ENCODE results near the gene ATE1. TPM values are rescaled to one million over a fixed set of nuclear protein-coding genes. Genes with fewer than 3 reads are reported as not detected.

Gene ATE1
- total RNA-seq, 1 donor from 2014 or later: 24.9 TPM

DNA sequence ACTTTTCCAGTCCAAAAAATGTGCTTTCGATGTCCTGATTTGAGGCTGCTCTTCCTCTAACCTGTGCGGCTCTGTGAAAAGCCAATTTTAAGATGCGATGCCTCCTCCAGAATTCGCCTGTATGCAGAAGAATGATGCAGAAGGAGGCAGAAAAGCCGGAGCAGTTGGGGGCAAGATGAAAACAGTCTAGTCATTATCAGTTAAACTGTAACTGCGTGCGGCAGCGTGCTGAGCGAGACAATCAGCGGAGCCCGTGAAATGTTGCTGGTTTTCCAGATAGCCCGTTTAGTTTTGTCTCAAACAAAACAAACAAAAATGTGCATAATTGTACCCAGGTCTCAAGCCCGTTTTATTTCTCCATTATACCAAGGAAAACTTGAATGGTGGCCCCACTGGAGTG, 192.6 kb downstream of the ATE1 start:
- DNase-seq (ENCODE audit: low read depth): no peak
- TF ChIP-seq, protein P1, sequence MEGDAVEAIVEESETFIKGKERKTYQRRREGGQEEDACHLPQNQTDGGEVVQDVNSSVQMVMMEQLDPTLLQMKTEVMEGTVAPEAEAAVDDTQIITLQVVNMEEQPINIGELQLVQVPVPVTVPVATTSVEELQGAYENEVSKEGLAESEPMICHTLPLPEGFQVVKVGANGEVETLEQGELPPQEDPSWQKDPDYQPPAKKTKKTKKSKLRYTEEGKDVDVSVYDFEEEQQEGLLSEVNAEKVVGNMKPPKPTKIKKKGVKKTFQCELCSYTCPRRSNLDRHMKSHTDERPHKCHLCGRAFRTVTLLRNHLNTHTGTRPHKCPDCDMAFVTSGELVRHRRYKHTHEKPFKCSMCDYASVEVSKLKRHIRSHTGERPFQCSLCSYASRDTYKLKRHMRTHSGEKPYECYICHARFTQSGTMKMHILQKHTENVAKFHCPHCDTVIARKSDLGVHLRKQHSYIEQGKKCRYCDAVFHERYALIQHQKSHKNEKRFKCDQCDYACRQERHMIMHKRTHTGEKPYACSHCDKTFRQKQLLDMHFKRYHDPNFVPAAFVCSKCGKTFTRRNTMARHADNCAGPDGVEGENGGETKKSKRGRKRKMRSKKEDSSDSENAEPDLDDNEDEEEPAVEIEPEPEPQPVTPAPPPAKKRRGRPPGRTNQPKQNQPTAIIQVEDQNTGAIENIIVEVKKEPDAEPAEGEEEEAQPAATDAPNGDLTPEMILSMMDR (IDR thresholded peaks at IDR 0.05; ENCODE audit: insufficient read depth, low read length, poor library complexity, severe bottlenecking): no peak
- H3K27me3 ChIP-seq (ENCODE audit: control insufficient read depth, insufficient read depth, low read length): peaks cover 6% of the 10 kb centered on the region
- H3K36me3 ChIP-seq (ENCODE audit: control insufficient read depth, insufficient read depth, low read length): no peaks in the 10 kb centered on the region
- no peak overlapping the region for H3K4me3 ChIP-seq (ENCODE audit: low read depth, low read length)

DNA sequence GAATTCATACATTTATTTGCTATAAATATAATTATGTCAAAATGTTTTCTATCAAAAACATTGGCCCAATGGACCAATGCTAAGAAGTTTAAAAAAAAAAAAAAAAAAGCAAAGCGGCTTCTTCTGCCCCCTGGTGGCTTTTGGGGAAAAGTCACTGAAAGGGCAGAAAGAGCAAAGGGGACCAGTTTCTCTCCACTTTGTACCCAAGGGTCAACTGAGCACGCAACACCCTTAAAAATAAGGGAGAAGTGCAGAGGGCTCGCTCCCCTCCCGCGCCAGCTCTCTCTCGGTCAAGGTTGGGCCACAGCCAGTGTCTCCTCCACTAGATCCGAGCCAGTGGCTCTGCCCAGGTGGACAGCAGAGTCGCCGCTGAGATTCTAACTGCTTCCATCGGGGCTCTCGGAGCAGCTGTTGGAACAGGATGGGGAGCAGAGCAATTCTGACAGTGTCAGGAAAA, 193.2 kb downstream of the ATE1 start:
- TF ChIP-seq, protein P1 (IDR thresholded peaks at IDR 0.05; ENCODE audit: insufficient read depth, low read length, poor library complexity, severe bottlenecking): peak; percentile 68
- Histone ChIP-seq H3K36me3 (ENCODE audit: control insufficient read depth, insufficient read depth, low read length) (no peaks in the 10 kb centered on the region), H3K27me3 (ENCODE audit: control insufficient read depth, insufficient read depth, low read length) (peaks cover 6% of the 10 kb centered on the region), H3K4me3 (ENCODE audit: low read depth, low read length) (no peak overlapping the region)
- no peak for DNase-seq (ENCODE audit: low read depth)

DNA sequence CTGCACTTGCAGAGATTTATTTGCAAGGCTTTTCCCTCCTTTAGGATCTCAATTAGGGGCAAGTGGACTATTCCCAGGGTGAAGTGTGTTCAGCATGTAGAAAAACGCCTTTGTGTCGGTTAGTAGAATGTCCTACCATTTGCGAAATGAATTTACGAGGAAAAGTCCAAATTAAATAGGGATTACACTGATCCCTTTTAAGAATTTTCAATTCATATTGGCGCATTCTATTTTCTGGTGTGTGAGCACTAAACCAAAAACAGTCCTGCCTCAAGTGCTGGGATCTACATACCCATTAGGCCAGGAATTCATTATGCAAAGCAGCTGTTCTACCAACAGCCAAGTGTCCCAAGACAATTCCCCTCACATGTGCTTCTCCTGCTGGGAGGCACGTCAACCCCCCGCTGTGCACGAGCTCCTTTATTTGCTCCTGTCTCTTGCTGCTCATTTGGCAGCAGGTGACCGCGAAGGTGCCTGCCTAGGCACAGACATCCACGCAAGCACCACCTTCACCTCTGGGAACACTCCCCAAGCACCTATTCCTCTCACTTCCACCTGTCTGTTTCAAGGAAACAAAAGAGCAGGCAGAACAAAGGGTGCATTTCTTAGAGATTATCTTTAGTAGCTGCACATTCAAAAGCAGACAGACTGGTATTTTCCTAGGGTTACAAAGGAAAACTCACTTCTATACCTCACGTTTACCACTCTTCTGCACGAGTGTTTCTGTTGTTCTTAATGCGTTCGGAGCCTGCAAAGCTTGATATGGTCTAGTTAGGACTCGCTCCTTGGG, 195.0 kb downstream of the ATE1 start:
- H3K36me3 ChIP-seq (ENCODE audit: control insufficient read depth, insufficient read depth, low read length): no peaks in the 10 kb centered on the region
- H3K4me3 ChIP-seq (ENCODE audit: low read depth, low read length): no peak overlapping the region
- no peak for DNase-seq (ENCODE audit: low read depth)
- H3K27me3 ChIP-seq (ENCODE audit: control insufficient read depth, insufficient read depth, low read length): peaks cover 6% of the 10 kb centered on the region
- TF ChIP-seq, protein P1 (IDR thresholded peaks at IDR 0.05; ENCODE audit: insufficient read depth, low read length, poor library complexity, severe bottlenecking): no peak

DNA sequence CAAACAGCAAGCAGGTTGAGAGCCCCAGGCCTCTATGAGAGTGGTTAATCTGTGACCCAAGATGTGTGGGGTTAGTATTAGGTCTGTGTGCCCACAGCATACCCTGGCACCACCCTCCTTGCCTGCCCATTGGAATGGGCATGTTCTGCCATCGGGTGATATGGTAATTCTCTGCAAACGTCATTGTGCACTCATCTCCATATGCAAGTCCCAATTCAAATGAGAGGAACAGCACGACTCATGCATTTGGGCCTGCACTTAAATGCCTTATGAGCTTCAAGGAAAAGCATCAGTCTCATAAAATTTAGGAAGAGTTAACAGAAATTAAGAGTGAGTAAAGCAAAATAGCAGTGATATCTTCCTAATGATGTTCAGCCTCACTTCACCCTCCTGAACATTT, 195.7 kb downstream of the ATE1 start:
- TF ChIP-seq, protein P1 (IDR thresholded peaks at IDR 0.05; ENCODE audit: insufficient read depth, low read length, poor library complexity, severe bottlenecking): no peak
- Histone ChIP-seq H3K4me3 (ENCODE audit: low read depth, low read length) (no peak overlapping the region), H3K27me3 (ENCODE audit: control insufficient read depth, insufficient read depth, low read length) (peaks cover 6% of the 10 kb centered on the region), H3K36me3 (ENCODE audit: control insufficient read depth, insufficient read depth, low read length) (no peaks in the 10 kb centered on the region)
- no peak for DNase-seq (ENCODE audit: low read depth)

DNA sequence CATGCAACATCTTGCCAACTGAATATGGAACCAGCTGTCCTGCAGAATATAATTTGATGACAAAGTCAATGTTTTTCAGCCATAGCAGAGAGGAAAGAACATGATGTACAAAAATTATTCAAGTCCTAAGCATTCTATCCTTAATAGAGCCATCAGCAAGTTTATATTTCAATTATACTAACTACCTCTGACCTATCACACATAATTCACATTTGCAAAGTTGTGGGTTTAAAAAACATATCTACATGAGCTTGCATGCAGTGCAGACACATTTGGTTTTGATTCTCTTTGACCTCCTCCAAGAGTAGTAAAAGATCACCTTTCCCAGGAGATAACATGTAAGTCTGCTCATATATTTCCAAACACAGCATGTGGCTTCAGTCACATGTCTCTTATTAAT, 203.5 kb downstream of the ATE1 start:
- no peak for DNase-seq (ENCODE audit: low read depth)
- no peaks in the 10 kb centered on the region for H3K27me3 ChIP-seq (ENCODE audit: control insufficient read depth, insufficient read depth, low read length)
- H3K4me3 ChIP-seq (ENCODE audit: low read depth, low read length): no peak overlapping the region
- no peaks in the 10 kb centered on the region for H3K36me3 ChIP-seq (ENCODE audit: control insufficient read depth, insufficient read depth, low read length)
- TF ChIP-seq, protein P1 (IDR thresholded peaks at IDR 0.05; ENCODE audit: insufficient read depth, low read length, poor library complexity, severe bottlenecking): no peak

DNA sequence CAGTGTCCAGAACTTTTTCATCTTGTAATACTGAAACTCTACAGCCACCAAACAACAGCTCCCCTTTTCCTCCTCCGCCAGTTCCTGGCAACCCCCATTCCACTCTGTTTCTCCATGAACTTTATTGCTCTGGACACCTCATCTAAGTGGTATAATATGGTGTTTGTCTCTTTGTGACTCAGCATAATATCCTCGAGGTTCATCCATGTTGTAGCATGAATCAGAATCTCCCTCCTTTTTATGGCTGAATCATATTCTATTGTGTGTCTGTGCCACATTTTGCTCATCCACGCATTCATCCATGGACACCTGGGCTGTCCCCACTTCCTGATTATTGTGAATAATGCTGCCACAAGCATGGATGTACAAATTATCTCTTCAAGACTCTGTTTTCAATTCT, 205.2 kb downstream of the ATE1 start:
- Histone ChIP-seq H3K36me3 (ENCODE audit: control insufficient read depth, insufficient read depth, low read length) (no peaks in the 10 kb centered on the region), H3K4me3 (ENCODE audit: low read depth, low read length) (no peak overlapping the region), H3K27me3 (ENCODE audit: control insufficient read depth, insufficient read depth, low read length) (no peaks in the 10 kb centered on the region)
- TF ChIP-seq, protein P1 (IDR thresholded peaks at IDR 0.05; ENCODE audit: insufficient read depth, low read length, poor library complexity, severe bottlenecking): no peak
- DNase-seq (ENCODE audit: low read depth): no peak

All from kidney epithelial cell (primary cell).